Measurements from ENCODE around the gene NXPE4. TPM values are rescaled to one million over a fixed set of nuclear protein-coding genes. Genes with fewer than 3 reads are reported as not detected.

NXPE4 gene
- total RNA-seq, 1 experiment from 2014 or later: not detected

- POLR2A ChIA-PET (ENCODE audit: unreplicated experiment): no interaction called here
Observed at GRCh38 chr11:114566276-114566675, 29.3 kb downstream of the NXPE4 start.

GRCh38 chr11:114564831-114565230 lies 30.8 kb downstream of the NXPE4 start:
- intact Hi-C loops (cut with micrococcal nuclease; ENCODE audit: unreplicated experiment): no loop called here
- TF ChIP-seq EZH2 (IDR thresholded peaks at IDR 0.05; ENCODE audit: low read depth): no peak
- TF ChIP-seq, protein P1, sequence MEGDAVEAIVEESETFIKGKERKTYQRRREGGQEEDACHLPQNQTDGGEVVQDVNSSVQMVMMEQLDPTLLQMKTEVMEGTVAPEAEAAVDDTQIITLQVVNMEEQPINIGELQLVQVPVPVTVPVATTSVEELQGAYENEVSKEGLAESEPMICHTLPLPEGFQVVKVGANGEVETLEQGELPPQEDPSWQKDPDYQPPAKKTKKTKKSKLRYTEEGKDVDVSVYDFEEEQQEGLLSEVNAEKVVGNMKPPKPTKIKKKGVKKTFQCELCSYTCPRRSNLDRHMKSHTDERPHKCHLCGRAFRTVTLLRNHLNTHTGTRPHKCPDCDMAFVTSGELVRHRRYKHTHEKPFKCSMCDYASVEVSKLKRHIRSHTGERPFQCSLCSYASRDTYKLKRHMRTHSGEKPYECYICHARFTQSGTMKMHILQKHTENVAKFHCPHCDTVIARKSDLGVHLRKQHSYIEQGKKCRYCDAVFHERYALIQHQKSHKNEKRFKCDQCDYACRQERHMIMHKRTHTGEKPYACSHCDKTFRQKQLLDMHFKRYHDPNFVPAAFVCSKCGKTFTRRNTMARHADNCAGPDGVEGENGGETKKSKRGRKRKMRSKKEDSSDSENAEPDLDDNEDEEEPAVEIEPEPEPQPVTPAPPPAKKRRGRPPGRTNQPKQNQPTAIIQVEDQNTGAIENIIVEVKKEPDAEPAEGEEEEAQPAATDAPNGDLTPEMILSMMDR (conservative IDR thresholded peaks at IDR 0.05): no peak
- H3K36me3 ChIP-seq (ENCODE audit: low read depth): no peaks in the 10 kb centered on the region
- no TSS peak for BruUV-seq (replicated peaks)
- ChIA-PET POLR2A (ENCODE audit: unreplicated experiment) (no interaction called here), CTCF (no interaction called here)
- no peaks in the 10 kb centered on the region for H3K4me1 ChIP-seq (replicated peaks; ENCODE audit: insufficient read depth)
- no peaks in the 10 kb centered on the region for H3K9me2 ChIP-seq (ENCODE audit: insufficient read depth)
- H3K27ac ChIP-seq: no peak overlapping the region
- H3K79me2 ChIP-seq (ENCODE audit: low read depth): no peaks in the 10 kb centered on the region
- no peaks in the 10 kb centered on the region for H3K27me3 ChIP-seq (ENCODE audit: insufficient read depth, low read depth)
- no peaks in the 10 kb centered on the region for H4K20me1 ChIP-seq (ENCODE audit: insufficient read depth)
- H3K4me2 ChIP-seq: no peak overlapping the region
- no peaks in the 10 kb centered on the region for H3F3A ChIP-seq (ENCODE audit: insufficient read depth, low read depth)
- H3K9me3 ChIP-seq (ENCODE audit: insufficient read depth, low read depth): no peaks in the 10 kb centered on the region
- H2AFZ ChIP-seq: no peak overlapping the region
- DNase-seq: no peak
- H3K4me3 ChIP-seq: no peak overlapping the region

More at GRCh38 chr11:114566276-114566675, 29.3 kb downstream of the NXPE4 start:
- BruUV-seq (replicated peaks): no TSS peak
- DNase-seq: no peak
- Histone ChIP-seq H3K9me3 (ENCODE audit: insufficient read depth, low read depth) (no peaks in the 10 kb centered on the region), H3F3A (ENCODE audit: insufficient read depth, low read depth) (no peaks in the 10 kb centered on the region), H3K79me2 (ENCODE audit: low read depth) (no peaks in the 10 kb centered on the region), H4K20me1 (ENCODE audit: insufficient read depth) (no peaks in the 10 kb centered on the region), H3K27ac (no peak overlapping the region), H3K4me3 (no peak overlapping the region), H3K4me1 (replicated peaks; ENCODE audit: insufficient read depth) (no peaks in the 10 kb centered on the region), H3K27me3 (ENCODE audit: insufficient read depth, low read depth) (no peaks in the 10 kb centered on the region), H3K36me3 (ENCODE audit: low read depth) (no peaks in the 10 kb centered on the region), H2AFZ (no peak overlapping the region), H3K4me2 (no peak overlapping the region), H3K9me2 (ENCODE audit: insufficient read depth) (no peaks in the 10 kb centered on the region)
- CTCF ChIA-PET: no interaction called here
- intact Hi-C loops (cut with micrococcal nuclease; ENCODE audit: unreplicated experiment): no loop called here
- TF ChIP-seq EZH2 (IDR thresholded peaks at IDR 0.05; ENCODE audit: low read depth): no peak
- TF ChIP-seq, protein P1 (conservative IDR thresholded peaks at IDR 0.05): no peak

- DNase-seq: no peak
- Histone ChIP-seq H4K20me1 (ENCODE audit: insufficient read depth) (no peaks in the 10 kb centered on the region), H3K27ac (no peak overlapping the region), H2AFZ (no peak overlapping the region), H3F3A (ENCODE audit: insufficient read depth, low read depth) (no peaks in the 10 kb centered on the region), H3K4me2 (no peak overlapping the region), H3K4me1 (replicated peaks; ENCODE audit: insufficient read depth) (no peaks in the 10 kb centered on the region), H3K79me2 (ENCODE audit: low read depth) (no peaks in the 10 kb centered on the region), H3K4me3 (no peak overlapping the region), H3K27me3 (ENCODE audit: insufficient read depth, low read depth) (0 out of 2 replicates have a peak, but pooled peaks cover 4% of the 10 kb centered on the region), H3K9me3 (ENCODE audit: insufficient read depth, low read depth) (no peaks in the 10 kb centered on the region), H3K9me2 (ENCODE audit: insufficient read depth) (no peaks in the 10 kb centered on the region), H3K36me3 (ENCODE audit: low read depth) (no peaks in the 10 kb centered on the region)
- no peak for TF ChIP-seq EZH2 (IDR thresholded peaks at IDR 0.05; ENCODE audit: low read depth)
- TF ChIP-seq, protein P1 (conservative IDR thresholded peaks at IDR 0.05): no peak
- CTCF ChIA-PET: no interaction called here
- BruUV-seq (replicated peaks): no TSS peak
- intact Hi-C loops (cut with micrococcal nuclease; ENCODE audit: unreplicated experiment): no loop called here
- POLR2A ChIA-PET (ENCODE audit: unreplicated experiment): no interaction called here
Observed at GRCh38 chr11:114563077-114563476, 32.5 kb downstream of the NXPE4 start.
